PC-9 (cell line): Measurements from ENCODE around the gene BCL2L1. TPM values are rescaled to one million over a fixed set of nuclear protein-coding genes. Genes with fewer than 3 reads are reported as not detected.

Experiments used
- BruUV-seq: library from RNA; stranded (reverse); fragments of 400-500 nt; replicated peaks from 2 replicates; lab custom pipeline; 2021; lab: Mats Ljungman, UMichigan
- CTCF ChIA-PET: fragments of 300-600 bp; sonication (Branson Sonifier 250); formaldehyde crosslinking; loops from one replicate; lab custom pipeline; 2022; ENCODE audit warnings: antibody characterized with exemption; lab: Charles Lee
- POLR2A ChIA-PET: fragments of 300-600 bp; sonication (Branson Sonifier 250); formaldehyde crosslinking; loops from one replicate; lab custom pipeline; 2022; ENCODE audit warnings: antibody characterized with exemption; ENCODE audit not compliant: unreplicated experiment; lab: Charles Lee
- DNase-seq, 2 experiments: peaks; one replicate each; pipeline versions ENCODE4 v3.0.0 to v3.0.0-alpha.2; 2015 to 2022; ENCODE audit warnings: mixed read lengths in 1 of 2
- H2AFZ ChIP-seq: fragments of 200-600 bp; sonication (generic); 2 replicates; pipeline ENCODE4 v1.8.1; 2017; ENCODE audit warnings: antibody characterized with exemption
- H3F3A ChIP-seq: fragments of 200-600 bp; sonication (generic); 2 replicates; pipeline ENCODE4 v1.8.1; 2017; ENCODE audit warnings: antibody characterized with exemption, mild to moderate bottlenecking, low read depth; ENCODE audit not compliant: insufficient read depth
- H3K27ac ChIP-seq: fragments of 200-600 bp; sonication (generic); 2 replicates; pipeline ENCODE4 v1.6.1; 2016; ENCODE audit warnings: mixed run types
- H3K27me3 ChIP-seq: fragments of 200-600 bp; sonication (generic); 2 replicates; pipeline ENCODE4 v1.6.1; 2016; ENCODE audit warnings: low read depth, mixed run types; ENCODE audit not compliant: insufficient read depth
- H3K36me3 ChIP-seq: fragments of 200-600 bp; sonication (generic); 2 replicates; pipeline ENCODE4 v1.6.1; 2016; ENCODE audit warnings: low read depth, mixed run types
- H3K4me1 ChIP-seq: fragments of 200-600 bp; sonication (generic); replicated peaks from 2 replicates; pipeline ENCODE4 v1.6.1; 2016; ENCODE audit warnings: mixed run types; ENCODE audit not compliant: insufficient read depth
- H3K4me2 ChIP-seq: fragments of 200-600 bp; sonication (generic); 2 replicates; pipeline ENCODE4 v1.6.1; 2017; ENCODE audit warnings: mixed run types
- H3K4me3 ChIP-seq: fragments of 200-600 bp; sonication (generic); 2 replicates; pipeline ENCODE4 v1.6.1; 2016; ENCODE audit warnings: mixed run types
- H3K79me2 ChIP-seq: fragments of 200-600 bp; sonication (generic); 2 replicates; pipeline ENCODE4 v1.6.1; 2017; ENCODE audit warnings: low read depth, mixed run types
- H3K9me2 ChIP-seq: fragments of 200-600 bp; sonication (generic); 2 replicates; pipeline ENCODE4 v1.8.1; 2017; ENCODE audit warnings: mild to moderate bottlenecking; ENCODE audit not compliant: insufficient read depth
- H3K9me3 ChIP-seq: fragments of 200-600 bp; sonication (generic); 2 replicates; pipeline ENCODE4 v1.8.1; 2016; ENCODE audit warnings: low read depth; ENCODE audit not compliant: insufficient read depth
- H4K20me1 ChIP-seq: fragments of 200-600 bp; sonication (generic); 2 replicates; pipeline ENCODE4 v1.8.1; 2017; ENCODE audit not compliant: insufficient read depth
- CTCF ChIP-seq: fragments of 200-600 bp; sonication (generic); conservative IDR thresholded peaks from 2 replicates; pipeline ENCODE4 v1.6.1; 2017; ENCODE audit warnings: mixed run types, antibody characterized with exemption, mild to moderate bottlenecking, moderate library complexity
- EZH2 ChIP-seq: fragments of 200-600 bp; sonication (generic); IDR thresholded peaks from 2 replicates; pipeline ENCODE4 v1.8.0; 2017; ENCODE audit warnings: antibody characterized with exemption, low read depth
- intact Hi-C: fragments of 100-400 bp; cut with micrococcal nuclease; formaldehyde crosslinking; loops from one replicate; pipeline ENCODE4 v1.10.0; 2022; ENCODE audit not compliant: unreplicated experiment
- total RNA-seq: library from RNA; stranded (reverse); gene quantifications from 2 replicates; pipeline ENCODE4 v1.2.3, GENCODE V29; 2021

The BCL2L1 gene
- total RNA-seq, 1 experiment from 2014 or later = 125 TPM

GRCh38 chr20:31757254-31757653, 34.6 kb upstream of the BCL2L1 start:
- DNase-seq = no peak
- H3K27ac ChIP-seq = no peak overlapping the region
- no peaks in the 10 kb centered on the region for H3K9me2 ChIP-seq
- intact Hi-C loops = no loop called here
- H3K9me3 ChIP-seq = no peaks in the 10 kb centered on the region
- no peaks in the 10 kb centered on the region for H3K27me3 ChIP-seq
- no peak overlapping the region for H2AFZ ChIP-seq
- peaks cover 5% of the 10 kb centered on the region for H4K20me1 ChIP-seq
- ChIA-PET POLR2A (no interaction called here), CTCF (no interaction called here)
- TF ChIP-seq CTCF (no peak), EZH2 (no peak)
- H3K36me3 ChIP-seq = peaks cover 5% of the 10 kb centered on the region
- BruUV-seq = no TSS peak
- no peak overlapping the region for H3K4me2 ChIP-seq
- no peak overlapping the region for H3K4me3 ChIP-seq
- H3F3A ChIP-seq = peaks cover 9% of the 10 kb centered on the region; the same call in 1 of the 2 replicates
- no peaks in the 10 kb centered on the region for H3K4me1 ChIP-seq
- H3K79me2 ChIP-seq = peaks cover 78% of the 10 kb centered on the region

- Histone ChIP-seq H3K79me2 (peaks cover 97% of the 10 kb centered on the region), H3K36me3 (peaks cover 12% of the 10 kb centered on the region; the same call in 1 of the 2 replicates), H2AFZ (no peak overlapping the region), H4K20me1 (peaks cover 4% of the 10 kb centered on the region; the same call in 1 of the 2 replicates), H3K27me3 (no peaks in the 10 kb centered on the region), H3K9me3 (no peaks in the 10 kb centered on the region), H3K9me2 (no peaks in the 10 kb centered on the region), H3F3A (no peaks in the 10 kb centered on the region; the same call in 1 of the 2 replicates), H3K27ac (no peak overlapping the region), H3K4me1 (no peaks in the 10 kb centered on the region), H3K4me2 (no peak overlapping the region), H3K4me3 (no peak overlapping the region)
- no peak for DNase-seq
- intact Hi-C loops = loop anchor here (5.0 kb wide), 1 partner anchor 36 kb away; no protein-coding TSS in a partner anchor
- ChIA-PET CTCF (interaction anchor here (0.7 kb wide), 1 partner anchor 12 kb away, joined by 4 read pairs; the partner anchor contains the start of gene TPX2), POLR2A (no interaction called here)
- BruUV-seq = no TSS peak
- TF ChIP-seq CTCF = no peak
- TF ChIP-seq EZH2 = no peak
Observed at GRCh38 chr20:31751126-31751525, 28.5 kb upstream of the BCL2L1 start.

DNA sequence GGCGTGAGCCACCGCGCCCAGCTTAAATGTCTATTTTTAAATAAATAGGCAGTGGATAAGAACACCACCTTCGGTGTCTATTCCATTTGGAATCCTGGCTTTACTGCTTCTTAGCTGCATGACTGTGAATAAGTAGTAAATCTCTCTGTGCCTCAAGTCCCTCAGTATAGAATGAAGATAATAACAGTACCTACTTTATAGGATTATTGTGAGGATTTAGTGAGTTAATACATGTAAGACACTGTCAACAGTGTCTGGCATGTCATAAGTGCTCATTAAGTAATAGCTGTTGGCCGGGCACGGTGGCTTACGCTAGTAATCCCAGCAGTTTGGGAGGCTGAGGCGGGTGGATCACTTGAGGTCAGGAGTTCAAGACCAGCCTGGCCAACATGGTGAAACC, 26.6 kb upstream of the BCL2L1 start:
- no peak for DNase-seq
- Histone ChIP-seq H4K20me1 (peaks cover 8% of the 10 kb centered on the region), H3K4me1 (no peaks in the 10 kb centered on the region), H3F3A (no peaks in the 10 kb centered on the region; the same call in 1 of the 2 replicates), H3K27ac (no peak overlapping the region), H3K9me2 (no peaks in the 10 kb centered on the region), H3K4me2 (no peak overlapping the region), H3K4me3 (no peak overlapping the region), H3K27me3 (no peaks in the 10 kb centered on the region), H3K9me3 (no peaks in the 10 kb centered on the region), H3K79me2 (peaks cover 97% of the 10 kb centered on the region), H3K36me3 (peaks cover 28% of the 10 kb centered on the region; the same call in 1 of the 2 replicates), H2AFZ (no peak overlapping the region)
- ChIA-PET POLR2A (interaction anchor here (0.6 kb wide), 1 partner anchor 24 kb away, joined by 29 read pairs; no protein-coding TSS in a partner anchor), CTCF (no interaction called here)
- BruUV-seq = no TSS peak
- intact Hi-C loops = no loop called here
- TF ChIP-seq EZH2 (no peak), CTCF (no peak)
